Sigmoid colon (tissue), 4 donors: Measurements from ENCODE around the gene KCP.

Experiments
- EP300 ChIP-seq, 4 donors: sonication (generic); formaldehyde crosslinking; IDR thresholded peaks; one replicate each; pipeline ENCODE4 v1.6.1; 2017; ENCODE audit warnings: antibody characterized with exemption in 4 of 4
- POLR2A ChIP-seq, 2 donors: fragments of 450-650 bp; IDR thresholded peaks; one replicate each; pipeline ENCODE4 v1.6.1; 2016; ENCODE audit warnings: antibody characterized with exemption in 2 of 2, mild to moderate bottlenecking in 2 of 2, moderate library complexity in 2 of 2
- POLR2AphosphoS5 ChIP-seq, 4 donors: sonication (generic); formaldehyde crosslinking; IDR thresholded peaks; one replicate each; pipeline ENCODE4 v1.6.1; 2017; ENCODE audit warnings: antibody characterized with exemption in 4 of 4
- TF ChIP-seq, protein P1 (sequence below), 4 experiments: fragments of 450-650 bp in 3 of 4; fragments of 200-600 bp in 1 of 4; IDR thresholded peaks; one replicate each; pipeline ENCODE4 v1.5.1; 2016 to 2019; ENCODE audit warnings: antibody characterized with exemption in 4 of 4, mild to moderate bottlenecking in 3 of 4, moderate library complexity in 2 of 4

DNA sequence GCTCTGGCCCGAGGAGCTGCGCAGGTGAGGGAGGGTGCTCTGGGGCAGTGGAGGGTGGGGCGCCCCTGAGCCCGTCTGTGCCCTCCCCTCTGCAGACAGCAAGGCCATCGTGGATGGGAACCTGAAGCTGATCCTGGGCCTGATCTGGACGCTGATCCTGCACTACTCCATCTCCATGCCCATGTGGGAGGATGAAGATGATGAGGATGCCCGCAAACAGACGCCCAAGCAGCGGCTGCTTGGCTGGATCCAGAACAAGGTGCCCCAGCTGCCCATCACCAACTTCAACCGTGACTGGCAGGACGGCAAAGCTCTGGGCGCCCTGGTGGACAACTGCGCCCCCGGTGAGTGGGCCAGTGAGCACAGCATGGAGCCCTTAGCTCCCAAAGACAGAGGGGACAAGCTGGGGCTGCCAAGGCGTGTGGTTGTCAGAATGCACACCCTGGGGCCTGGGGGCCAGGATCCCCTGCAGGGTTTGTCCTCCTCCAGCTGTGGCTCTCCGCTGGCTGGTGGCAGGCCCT is 75.2 kb downstream of the KCP start:
- TF ChIP-seq, protein P1, sequence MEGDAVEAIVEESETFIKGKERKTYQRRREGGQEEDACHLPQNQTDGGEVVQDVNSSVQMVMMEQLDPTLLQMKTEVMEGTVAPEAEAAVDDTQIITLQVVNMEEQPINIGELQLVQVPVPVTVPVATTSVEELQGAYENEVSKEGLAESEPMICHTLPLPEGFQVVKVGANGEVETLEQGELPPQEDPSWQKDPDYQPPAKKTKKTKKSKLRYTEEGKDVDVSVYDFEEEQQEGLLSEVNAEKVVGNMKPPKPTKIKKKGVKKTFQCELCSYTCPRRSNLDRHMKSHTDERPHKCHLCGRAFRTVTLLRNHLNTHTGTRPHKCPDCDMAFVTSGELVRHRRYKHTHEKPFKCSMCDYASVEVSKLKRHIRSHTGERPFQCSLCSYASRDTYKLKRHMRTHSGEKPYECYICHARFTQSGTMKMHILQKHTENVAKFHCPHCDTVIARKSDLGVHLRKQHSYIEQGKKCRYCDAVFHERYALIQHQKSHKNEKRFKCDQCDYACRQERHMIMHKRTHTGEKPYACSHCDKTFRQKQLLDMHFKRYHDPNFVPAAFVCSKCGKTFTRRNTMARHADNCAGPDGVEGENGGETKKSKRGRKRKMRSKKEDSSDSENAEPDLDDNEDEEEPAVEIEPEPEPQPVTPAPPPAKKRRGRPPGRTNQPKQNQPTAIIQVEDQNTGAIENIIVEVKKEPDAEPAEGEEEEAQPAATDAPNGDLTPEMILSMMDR (IDR thresholded peaks at IDR 0.05), result no peak
- no peak for TF ChIP-seq EP300 (IDR thresholded peaks at IDR 0.05)
- TF ChIP-seq POLR2A (IDR thresholded peaks at IDR 0.05), result no peak
- TF ChIP-seq POLR2AphosphoS5 (IDR thresholded peaks at IDR 0.05), result no peak
